ENCODE measurements around the gene ACTA1. TPM values are rescaled to one million over a fixed set of nuclear protein-coding genes. Genes with fewer than 3 reads are reported as not detected.

Gene ACTA1
- total RNA-seq, 2 donors from 2014 or later, result 8.2 to 17.3 TPM

- DNase-seq, result no peak
- Histone ChIP-seq H3K9ac (ENCODE audit: extremely low read depth, low read length, poor library complexity, severe bottlenecking) (no peak overlapping the region), H3K27me3 (ENCODE audit: control insufficient read depth, insufficient read depth, low read length, poor library complexity, severe bottlenecking) (peaks cover 28% of the 10 kb centered on the region), H3K36me3 (ENCODE audit: control insufficient read depth, insufficient read depth, low read length) (no peaks in the 10 kb centered on the region), H3K4me3 (ENCODE audit: low read length) (no peak overlapping the region), H3K27ac (ENCODE audit: low read depth, low read length) (peak overlapping the region; percentile 92), H3K9me3 (ENCODE audit: control insufficient read depth, low read length) (no peaks in the 10 kb centered on the region), H3K4me1 (ENCODE audit: control insufficient read depth, insufficient read depth, low read length) (peaks cover 32% of the 10 kb centered on the region)
- Mint-ChIP-seq H3K36me3 (ENCODE audit: low read depth) (no peaks in the 10 kb centered on the region), H3K27me3 (ENCODE audit: insufficient read depth) (peaks cover 28% of the 10 kb centered on the region), H3K27ac (no peak overlapping the region), H3K4me3 (no peak overlapping the region), H3K9me3 (no peaks in the 10 kb centered on the region), H3K4me1 (peaks cover 33% of the 10 kb centered on the region)
- 74 to 77% methylated on average over 6 to 9 of the region's 9 CpGs for WGBS, 2 experiments (ENCODE audit: insufficient coverage in 1 of 2, insufficient read length in 1 of 2)
- TF ChIP-seq CTCF (conservative IDR thresholded peaks at IDR 0.05), result no peak
Observed at GRCh38 chr1:229410370-229410691, 23.6 kb downstream of the ACTA1 start.

GRCh38 chr1:229409616-229410369, 24.1 kb downstream of the ACTA1 start:
- no peak for TF ChIP-seq CTCF (conservative IDR thresholded peaks at IDR 0.05)
- 74 to 83% methylated on average over 1 to 18 of the region's 18 CpGs for WGBS, 2 experiments (ENCODE audit: insufficient coverage in 1 of 2, insufficient read length in 1 of 2)
- Mint-ChIP-seq H3K27ac (no peak overlapping the region), H3K36me3 (ENCODE audit: low read depth) (no peaks in the 10 kb centered on the region), H3K4me1 (peaks cover 33% of the 10 kb centered on the region), H3K4me3 (no peak overlapping the region), H3K27me3 (ENCODE audit: insufficient read depth) (peaks cover 28% of the 10 kb centered on the region), H3K9me3 (no peaks in the 10 kb centered on the region)
- peaks cover 31% of the 10 kb centered on the region for H3K4me1 ChIP-seq (ENCODE audit: control insufficient read depth, insufficient read depth, low read length)
- H3K4me3 ChIP-seq (ENCODE audit: low read length), result no peak overlapping the region
- peaks cover 28% of the 10 kb centered on the region for H3K27me3 ChIP-seq (ENCODE audit: control insufficient read depth, insufficient read depth, low read length, poor library complexity, severe bottlenecking)
- H3K9me3 ChIP-seq (ENCODE audit: control insufficient read depth, low read length), result no peaks in the 10 kb centered on the region
- DNase-seq, result no peak
- no peaks in the 10 kb centered on the region for H3K36me3 ChIP-seq (ENCODE audit: control insufficient read depth, insufficient read depth, low read length)
- peak overlapping the region; percentile 92 for H3K27ac ChIP-seq (ENCODE audit: low read depth, low read length)
- H3K9ac ChIP-seq (ENCODE audit: extremely low read depth, low read length, poor library complexity, severe bottlenecking), result no peak overlapping the region

- peaks cover 30% of the 10 kb centered on the region for H3K27me3 Mint-ChIP-seq (ENCODE audit: insufficient read depth)
- peaks cover 28% of the 10 kb centered on the region for H3K27me3 ChIP-seq (ENCODE audit: control insufficient read depth, insufficient read depth, low read length, poor library complexity, severe bottlenecking)
- peaks cover 27% of the 10 kb centered on the region for H3K4me1 ChIP-seq (ENCODE audit: control insufficient read depth, insufficient read depth, low read length)
- 79 to 87% methylated on average over 3 to 8 of the region's 8 CpGs for WGBS, 2 experiments (ENCODE audit: insufficient coverage in 1 of 2, insufficient read length in 1 of 2)
- no peaks in the 10 kb centered on the region for H3K36me3 ChIP-seq (ENCODE audit: control insufficient read depth, insufficient read depth, low read length)
- H3K27ac ChIP-seq (ENCODE audit: low read depth, low read length), result peak overlapping the region; percentile 57
- H3K9me3 Mint-ChIP-seq, result no peaks in the 10 kb centered on the region
- H3K36me3 Mint-ChIP-seq (ENCODE audit: low read depth), result no peaks in the 10 kb centered on the region
- H3K4me1 Mint-ChIP-seq, result peaks cover 33% of the 10 kb centered on the region
- DNase-seq, result peak; percentile 84
- no peak overlapping the region for H3K4me3 ChIP-seq (ENCODE audit: low read length)
- H3K9ac ChIP-seq (ENCODE audit: extremely low read depth, low read length, poor library complexity, severe bottlenecking), result no peak overlapping the region
- H3K27ac Mint-ChIP-seq, result no peak overlapping the region
- no peaks in the 10 kb centered on the region for H3K9me3 ChIP-seq (ENCODE audit: control insufficient read depth, low read length)
- H3K4me3 Mint-ChIP-seq, result peak overlapping the region; percentile 69
- no peak for TF ChIP-seq CTCF (conservative IDR thresholded peaks at IDR 0.05)
Observed at GRCh38 chr1:229408458-229409037, 25.3 kb downstream of the ACTA1 start.

Data from endodermal cell (in vitro differentiated cells).